WI38 (cell line): ENCODE results near the gene SPATA16.

ENCODE experiments used
- H3K4me3 ChIP-seq: 2 replicates; pipeline ENCODE4 v1.5.1; 2011; ENCODE audit warnings: low read depth, mild to moderate bottlenecking, control low read depth, low read length
- TF ChIP-seq, protein P1 (sequence below): IDR thresholded peaks from 2 replicates; pipeline ENCODE4 v1.5.1; 2012; ENCODE audit warnings: low read depth, mild to moderate bottlenecking, control low read depth, low read length

SPATA16 gene

DNA sequence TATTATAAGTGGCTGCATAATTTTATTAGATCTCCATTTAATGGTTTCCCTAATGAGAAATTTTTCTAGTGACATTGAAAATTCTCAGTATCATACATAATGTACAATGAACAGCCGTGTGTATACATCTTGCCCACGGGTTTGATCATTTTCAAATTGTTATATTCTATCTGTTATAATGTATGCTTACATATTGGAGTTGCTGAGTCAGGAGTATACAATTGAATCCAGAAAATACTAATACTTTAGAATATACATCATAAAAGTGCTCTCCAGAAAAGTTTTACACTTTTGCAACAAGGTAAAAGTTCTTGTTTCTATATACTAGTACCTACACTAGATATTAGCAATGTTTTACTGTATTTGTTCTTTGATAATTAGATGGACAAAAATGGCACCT is 82.8 kb downstream of the SPATA16 start:
- H3K4me3 ChIP-seq = no peak overlapping the region
- TF ChIP-seq, protein P1, sequence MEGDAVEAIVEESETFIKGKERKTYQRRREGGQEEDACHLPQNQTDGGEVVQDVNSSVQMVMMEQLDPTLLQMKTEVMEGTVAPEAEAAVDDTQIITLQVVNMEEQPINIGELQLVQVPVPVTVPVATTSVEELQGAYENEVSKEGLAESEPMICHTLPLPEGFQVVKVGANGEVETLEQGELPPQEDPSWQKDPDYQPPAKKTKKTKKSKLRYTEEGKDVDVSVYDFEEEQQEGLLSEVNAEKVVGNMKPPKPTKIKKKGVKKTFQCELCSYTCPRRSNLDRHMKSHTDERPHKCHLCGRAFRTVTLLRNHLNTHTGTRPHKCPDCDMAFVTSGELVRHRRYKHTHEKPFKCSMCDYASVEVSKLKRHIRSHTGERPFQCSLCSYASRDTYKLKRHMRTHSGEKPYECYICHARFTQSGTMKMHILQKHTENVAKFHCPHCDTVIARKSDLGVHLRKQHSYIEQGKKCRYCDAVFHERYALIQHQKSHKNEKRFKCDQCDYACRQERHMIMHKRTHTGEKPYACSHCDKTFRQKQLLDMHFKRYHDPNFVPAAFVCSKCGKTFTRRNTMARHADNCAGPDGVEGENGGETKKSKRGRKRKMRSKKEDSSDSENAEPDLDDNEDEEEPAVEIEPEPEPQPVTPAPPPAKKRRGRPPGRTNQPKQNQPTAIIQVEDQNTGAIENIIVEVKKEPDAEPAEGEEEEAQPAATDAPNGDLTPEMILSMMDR = no peak

DNA sequence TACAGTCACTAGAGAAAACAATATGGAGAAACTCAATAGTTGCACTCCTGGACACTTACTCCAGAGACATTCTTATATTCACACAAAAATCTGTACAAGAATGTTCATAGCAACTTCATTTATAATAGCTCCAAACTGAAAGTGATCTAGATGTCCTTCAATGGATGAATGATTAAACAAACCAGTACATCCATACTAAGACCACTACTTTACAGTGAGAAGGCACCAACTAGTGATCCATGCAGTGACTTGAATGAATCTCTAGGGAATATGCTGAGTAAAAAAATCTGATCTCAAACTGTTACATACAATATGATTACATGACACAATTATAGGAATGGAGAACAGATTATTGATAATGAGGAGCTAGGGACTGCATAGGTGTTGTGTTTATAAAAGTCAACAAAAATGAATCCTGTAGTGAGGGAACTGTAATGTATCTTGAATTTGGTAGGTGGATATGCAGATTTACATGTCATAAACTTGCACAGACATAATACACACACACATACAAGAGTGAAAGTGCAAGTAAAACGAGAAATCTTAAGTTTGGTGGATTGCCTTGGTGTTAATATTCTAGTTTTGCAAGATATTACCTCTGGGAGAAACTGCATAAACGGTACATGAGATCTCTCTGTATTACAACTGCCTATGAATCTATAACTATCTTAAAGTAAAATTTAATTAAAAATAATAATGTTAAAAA is 85.7 kb downstream of the SPATA16 start:
- no peak overlapping the region for H3K4me3 ChIP-seq
- TF ChIP-seq, protein P1 = no peak

DNA sequence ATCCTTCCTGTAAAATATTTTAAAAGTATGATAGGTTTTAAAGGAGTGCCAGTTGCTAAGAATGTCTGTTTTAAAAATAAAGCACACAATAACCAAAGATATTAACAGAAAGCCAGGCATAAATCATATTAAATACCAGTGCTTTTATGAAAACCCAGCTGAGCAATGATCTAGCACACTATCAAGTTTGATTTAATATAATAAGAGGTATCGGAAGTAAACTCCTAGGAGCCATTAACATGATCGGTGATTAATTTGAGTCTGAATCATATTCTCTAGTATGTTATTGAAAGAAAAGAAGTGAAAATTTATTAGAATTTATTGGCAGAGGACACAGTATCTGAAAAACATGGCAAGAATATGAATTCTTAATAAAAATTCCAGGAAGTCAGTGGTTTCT is 91.7 kb downstream of the SPATA16 start:
- TF ChIP-seq, protein P1 = no peak
- H3K4me3 ChIP-seq = no peak overlapping the region

- no peak overlapping the region for H3K4me3 ChIP-seq
- TF ChIP-seq, protein P1 = no peak
These were observed 95.2 kb downstream of the SPATA16 start for GRCh38 chr3:173045770-173046382.

- TF ChIP-seq, protein P1 = no peak
- H3K4me3 ChIP-seq = no peak overlapping the region
These were observed 96.0 kb downstream of the SPATA16 start for GRCh38 chr3:173044998-173045397.

DNA sequence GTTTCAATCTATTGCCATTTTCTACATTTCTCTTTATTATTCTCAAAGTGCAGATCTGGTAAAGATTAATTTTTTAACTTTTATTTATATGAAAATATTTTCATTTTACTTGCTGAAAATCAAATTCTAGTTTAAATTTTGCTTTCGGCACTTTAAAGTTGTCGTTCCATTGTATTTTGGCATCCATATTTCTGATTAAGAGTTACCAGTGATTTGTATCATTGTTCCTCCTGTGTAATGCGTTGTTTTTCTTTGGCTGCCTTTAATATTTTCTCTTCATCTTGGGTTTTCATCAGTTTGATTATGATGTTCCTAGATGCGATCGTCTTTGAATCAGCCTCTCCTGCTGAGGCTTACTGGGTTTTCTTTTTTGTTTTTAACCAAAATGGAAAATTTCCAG is 97.3 kb downstream of the SPATA16 start:
- H3K4me3 ChIP-seq = no peak overlapping the region
- TF ChIP-seq, protein P1 = no peak

DNA sequence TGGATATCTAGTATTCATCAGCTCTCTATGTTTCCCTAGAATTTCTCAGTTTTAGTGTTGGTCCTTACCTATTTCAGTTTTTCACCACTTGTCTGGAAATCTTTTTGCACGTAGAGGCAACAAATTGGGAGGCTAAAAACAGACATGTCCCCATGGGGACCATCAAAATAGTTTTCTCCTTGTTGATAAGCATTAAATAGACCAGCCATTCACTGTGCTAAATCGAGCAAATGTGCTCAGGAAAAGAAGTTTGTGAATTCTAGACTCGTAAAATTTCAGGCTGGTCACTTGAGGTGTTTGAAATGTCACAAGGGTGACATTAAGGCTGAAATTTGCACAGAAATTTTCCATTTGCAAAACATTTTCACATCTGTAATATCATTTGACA is 102.6 kb downstream of the SPATA16 start:
- H3K4me3 ChIP-seq = no peak overlapping the region
- TF ChIP-seq, protein P1 = no peak
